Testis (tissue), 3 donors: ENCODE measurements around the gene FXYD3. TPM values are rescaled to one million over a fixed set of nuclear protein-coding genes. Genes with fewer than 3 reads are reported as not detected.

Experiments
- DNase-seq: peaks from one replicate; pipeline ENCODE4 v3.0.0-alpha.2; 2019
- H3K27ac ChIP-seq, 2 donors: fragments of 200-600 bp; sonication (generic); one replicate each; pipeline ENCODE4 v1.5.1; 2019
- H3K27me3 ChIP-seq: fragments of 200-600 bp; sonication (generic); one replicate; pipeline ENCODE4 v1.5.1; 2019
- H3K36me3 ChIP-seq: fragments of 200-600 bp; sonication (generic); one replicate; pipeline ENCODE4 v1.5.1; 2017; ENCODE audit warnings: low read depth; ENCODE audit errors: missing control alignments
- H3K4me1 ChIP-seq: fragments of 200-600 bp; sonication (generic); one replicate; pipeline ENCODE4 v1.5.1; 2019
- H3K4me3 ChIP-seq, 2 donors: fragments of 200-600 bp; sonication (generic); one replicate each; pipeline ENCODE4 v1.5.1; 2017 to 2019
- H3K9me3 ChIP-seq: fragments of 200-600 bp; sonication (generic); one replicate; pipeline ENCODE4 v1.5.1; 2017
- CTCF ChIP-seq, 3 experiments: fragments of 450-650 bp in 2 of 3; fragments of 200-600 bp in 1 of 3; sonication (generic) in 1 of 3; IDR thresholded peaks; one replicate each; pipeline ENCODE4 v1.5.1; 2016 to 2019; ENCODE audit warnings: antibody characterized with exemption in 3 of 3, mild to moderate bottlenecking in 2 of 3, moderate library complexity in 1 of 3
- POLR2A ChIP-seq: fragments of 450-650 bp; IDR thresholded peaks from one replicate; pipeline ENCODE4 v1.6.1; 2017; ENCODE audit warnings: antibody characterized with exemption, mild to moderate bottlenecking, moderate library complexity
- WGBS, 2 donors: methylation state at CpG; one replicate each; pipeline ENCODE4 v1.1.5; 2018; 5-methylcytosine and 5-hydroxymethylcytosine counted together
- intact Hi-C: fragments of 100-400 bp; cut with DNase I; formaldehyde crosslinking; loops from one replicate; pipeline ENCODE4 v1.15.1; 2023; ENCODE audit warnings: low total_unique reads
- polyA plus RNA-seq: library from polyadenylated mRNA; stranded (reverse); fragments of 350-450 nt; fragmentation: Illumina TruSeq; extraction: RNeasy Lipid Tissue Mini Kit (QIAGEN cat#74804); gene quantifications from one replicate; pipeline ENCODE4 v1.2.3, GENCODE V29; 2014; ENCODE audit warnings: low read depth, low replicate concordance; ENCODE audit not compliant: insufficient read depth
- small RNA-seq, 2 donors: library from RNA; depleted of rRNA; stranded (forward); fragments of <200 nt; gene quantifications; one replicate each; pipeline ENCODE3, GENCODE V24; 2016
- total RNA-seq, 2 donors: library from RNA; depleted of rRNA; stranded (reverse); fragments of >200 nt; gene quantifications; one replicate each; pipeline ENCODE4 v1.2.3, GENCODE V29; 2016

The FXYD3 gene
- total and polyA plus RNA-seq, 3 donors from 2014 or later = 2.6 TPM; not detected in 2

DNA sequence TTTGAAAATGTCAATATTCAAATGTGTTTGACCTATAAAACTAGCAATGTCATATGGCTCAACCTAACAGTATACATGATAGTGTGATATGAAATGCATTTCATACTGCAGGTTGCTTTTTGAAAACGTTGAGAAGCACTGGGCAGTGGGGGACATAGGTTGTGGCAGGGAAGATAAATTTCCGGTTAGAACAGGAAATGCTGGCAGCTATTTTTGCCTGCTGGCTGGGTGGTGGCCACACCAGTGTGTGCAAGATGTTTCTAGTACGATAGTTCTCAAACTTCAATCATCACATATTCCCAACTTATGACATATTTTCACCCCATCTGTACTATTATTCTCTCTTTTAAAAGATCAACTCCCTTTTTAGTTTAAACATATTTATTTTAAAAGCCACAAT, 56.1 kb downstream of the FXYD3 start:
- no peak for DNase-seq
- Histone ChIP-seq H3K9me3 (no peaks in the 10 kb centered on the region), H3K27ac (no peak overlapping the region), H3K36me3 (no peaks in the 10 kb centered on the region), H3K4me3 (no peak overlapping the region), H3K4me1 (no peaks in the 10 kb centered on the region), H3K27me3 (no peaks in the 10 kb centered on the region)
- intact Hi-C loops = no loop called here
- WGBS, 2 donors = 46 to 60% methylated on average over 3 of the region's 3 CpGs
- no peak for TF ChIP-seq POLR2A
- TF ChIP-seq CTCF (IDR thresholded peaks at IDR 0.05) = no peak

Small RNA genes lying within 50 kb of the gene (small RNA-seq; reads per million reads assigned to genes)
- gene AC020907.2 = 0 reads per million in 2 donors

Other genes starting within 250 kb of the FXYD3 start
- 1 to 10 TPM; 2.0 to 3.3 TPM for gene ZNF30, start 188.9 kb upstream of the FXYD3 start, total RNA-seq
- 4.8 TPM for gene ZNF30, start 188.9 kb upstream of the FXYD3 start, polyA plus RNA-seq
- 1 to 10 TPM; 5.4 to 6.6 TPM for gene ZNF792, start 151.6 kb upstream of the FXYD3 start, total RNA-seq
- gene ZNF792, start 151.6 kb upstream of the FXYD3 start, polyA plus RNA-seq = 2.3 TPM
- 10 to 100 TPM; 92.4 to 99.3 TPM for gene GRAMD1A, start 115.5 kb upstream of the FXYD3 start, total RNA-seq
- 62.8 TPM for gene GRAMD1A, start 115.5 kb upstream of the FXYD3 start, polyA plus RNA-seq
- 1 to 10 TPM; 3.5 to 6.6 TPM for gene SCN1B, start 85.4 kb upstream of the FXYD3 start, total RNA-seq
- gene SCN1B, start 85.4 kb upstream of the FXYD3 start, polyA plus RNA-seq = 7.5 TPM
- 1 to 10 TPM in 1 of 2 donors, under 1 TPM in 1; 0.79 to 1.7 TPM for gene HPN, start 74.1 kb upstream of the FXYD3 start, total RNA-seq
- gene HPN, start 74.1 kb upstream of the FXYD3 start, polyA plus RNA-seq = 8.2 TPM
- 1 to 10 TPM; 4.5 to 7.9 TPM for gene LGI4, start 19.2 kb downstream of the FXYD3 start, total RNA-seq
- gene LGI4, start 19.2 kb downstream of the FXYD3 start, polyA plus RNA-seq = 4.5 TPM
- gene FXYD1, start 23.0 kb downstream of the FXYD3 start, total RNA-seq = 10 to 100 TPM in 1 of 2 donors, 1 to 10 TPM in 1; 2.3 to 11.1 TPM
- gene FXYD1, start 23.0 kb downstream of the FXYD3 start, polyA plus RNA-seq = 48.5 TPM
- gene FXYD7, start 27.4 kb downstream of the FXYD3 start, total RNA-seq = 1 to 10 TPM in 1 of 2 donors, not detected in 1; 1.2 TPM
- gene FXYD7, start 27.4 kb downstream of the FXYD3 start, polyA plus RNA-seq = 2.1 TPM
- gene FXYD5, start 38.9 kb downstream of the FXYD3 start, total RNA-seq = 10 to 100 TPM in 1 of 2 donors, 1 to 10 TPM in 1; 5.7 to 17.5 TPM
- gene FXYD5, start 38.9 kb downstream of the FXYD3 start, polyA plus RNA-seq = 38.1 TPM
- gene FAM187B, start 112.9 kb downstream of the FXYD3 start, total RNA-seq = 100 to 1,000 TPM in 1 of 2 donors, 10 to 100 TPM in 1; 18.4 to 105 TPM
- gene FAM187B, start 112.9 kb downstream of the FXYD3 start, polyA plus RNA-seq = 79.2 TPM
- 100 to 1,000 TPM; 154 to 195 TPM for gene LSR, start 133.2 kb downstream of the FXYD3 start, total RNA-seq
- 85.7 TPM for gene LSR, start 133.2 kb downstream of the FXYD3 start, polyA plus RNA-seq
- gene USF2, start 153.1 kb downstream of the FXYD3 start, total RNA-seq = 100 to 1,000 TPM; 105 to 123 TPM
- 83.1 TPM for gene USF2, start 153.1 kb downstream of the FXYD3 start, polyA plus RNA-seq
- not detected for gene HAMP, start 166.7 kb downstream of the FXYD3 start, total RNA-seq
- gene HAMP, start 166.7 kb downstream of the FXYD3 start, polyA plus RNA-seq = 1.6 TPM
- gene MAG, start 176.3 kb downstream of the FXYD3 start, total RNA-seq = 10 to 100 TPM; 10.8 to 18.4 TPM
- 5.4 TPM for gene MAG, start 176.3 kb downstream of the FXYD3 start, polyA plus RNA-seq
- 10 to 100 TPM; 15.0 TPM for gene CD22, start 213.4 kb downstream of the FXYD3 start, total RNA-seq
- 10.1 TPM for gene CD22, start 213.4 kb downstream of the FXYD3 start, polyA plus RNA-seq
- under 1 TPM; 0.31 to 0.81 TPM for gene FFAR1, start 232.1 kb downstream of the FXYD3 start, total RNA-seq
- 0.26 TPM for gene FFAR1, start 232.1 kb downstream of the FXYD3 start, polyA plus RNA-seq
- gene FFAR3, start 242.6 kb downstream of the FXYD3 start, total RNA-seq = under 1 TPM; 0.25 to 0.47 TPM
- not detected for gene FFAR3, start 242.6 kb downstream of the FXYD3 start, polyA plus RNA-seq